Eye (tissue), 1 donor: ENCODE measurements around the gene TNFSF13B.
"Not testable (repeated sequence)": the region's sequence is repeated elsewhere in the genome, so short reads cannot be mapped to it uniquely, and the experiment has no call there.

Experiments
- DNase-seq: peaks from one replicate; pipeline ENCODE4 v3.0.0-alpha.2; 2015

Gene TNFSF13B

GRCh38 chr13:108269601-108270328 lies at the start of gene TNFSF13B:
TNFSF13B (plus strand) TSS chr13:108269718; CDS start chr13:108269896, 178 bp downstream.
- peak; percentile 40 for DNase-seq

DNA sequence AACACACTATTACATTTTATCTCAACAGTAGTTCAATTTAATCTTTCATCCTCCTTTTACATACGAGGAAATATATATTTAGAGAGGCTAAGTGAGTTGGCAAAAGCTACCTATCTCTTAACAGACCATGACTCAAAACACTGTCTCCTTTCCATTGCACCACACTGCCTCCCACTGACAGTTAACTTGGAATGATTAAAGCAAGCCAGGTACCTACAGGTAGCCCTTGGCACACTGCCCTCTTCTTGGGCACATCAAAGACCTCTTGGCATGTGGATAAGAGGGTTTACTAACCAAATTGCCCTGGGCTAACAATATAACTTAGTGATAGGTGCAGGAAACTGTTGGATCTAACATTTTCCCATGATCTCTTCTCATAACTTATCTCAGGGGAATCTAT lies 49.5 kb upstream of the TNFSF13B start:
- DNase-seq, result no peak

DNA sequence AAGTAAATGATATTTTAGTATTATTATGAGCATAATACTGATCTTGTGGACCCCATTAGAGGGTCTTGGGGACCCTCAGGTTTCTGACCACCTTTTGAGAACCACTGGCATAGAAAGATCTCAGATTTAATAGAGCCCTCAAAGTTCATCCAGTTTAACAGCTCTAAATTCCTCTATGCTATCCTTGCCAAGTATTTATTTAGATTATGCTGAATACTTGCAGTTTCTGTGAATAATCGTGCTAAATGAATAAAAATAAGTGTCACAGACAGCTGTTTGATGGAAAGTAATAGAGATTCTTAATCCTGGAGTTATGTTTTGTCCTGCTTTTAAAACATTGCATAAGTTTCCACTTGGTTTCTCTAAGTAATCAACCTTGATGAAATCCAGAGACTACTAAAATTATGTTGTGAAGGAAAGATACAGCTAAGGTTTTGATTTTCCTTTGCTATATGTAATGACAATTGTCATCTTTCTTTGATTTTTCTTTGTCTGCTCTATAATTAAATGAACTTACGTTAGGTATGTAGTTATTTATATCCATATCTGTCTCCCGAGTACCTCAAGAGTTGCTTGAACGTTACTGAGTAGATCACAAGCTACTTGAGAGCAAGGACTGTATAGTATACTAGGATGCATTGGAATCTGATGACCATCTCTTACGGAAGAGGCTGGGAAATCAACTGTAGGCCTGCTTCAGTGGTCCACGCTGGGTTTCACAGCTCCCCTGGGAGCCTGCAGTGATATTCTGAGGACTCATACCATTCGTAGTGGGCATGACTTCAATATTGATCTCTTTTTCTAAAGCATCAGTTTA lies 45.6 kb upstream of the TNFSF13B start:
- no peak for DNase-seq

- DNase-seq, result no peak
These were observed 44.1 kb upstream of the TNFSF13B start for GRCh38 chr13:108225440-108225839.

DNA sequence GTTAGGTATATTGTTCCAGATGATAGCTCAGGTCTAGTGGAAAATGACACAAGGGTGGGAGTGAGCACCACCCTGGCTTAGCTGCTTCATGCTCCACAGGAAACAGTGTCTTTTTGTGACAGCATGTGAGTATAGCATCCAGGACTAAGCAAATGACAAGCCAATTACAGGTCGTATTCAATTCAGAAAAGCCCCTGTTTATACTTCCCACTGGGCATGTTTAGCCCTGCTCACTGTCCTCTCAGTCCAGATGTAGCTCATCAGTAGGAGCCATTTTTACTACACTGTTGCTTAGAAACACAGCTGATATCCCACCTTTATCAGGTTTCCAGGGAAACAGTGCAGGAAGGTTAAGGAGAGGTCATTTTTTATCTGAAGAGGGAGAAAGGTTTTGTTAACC lies 43.3 kb upstream of the TNFSF13B start:
- peak; percentile 39 for DNase-seq

DNA sequence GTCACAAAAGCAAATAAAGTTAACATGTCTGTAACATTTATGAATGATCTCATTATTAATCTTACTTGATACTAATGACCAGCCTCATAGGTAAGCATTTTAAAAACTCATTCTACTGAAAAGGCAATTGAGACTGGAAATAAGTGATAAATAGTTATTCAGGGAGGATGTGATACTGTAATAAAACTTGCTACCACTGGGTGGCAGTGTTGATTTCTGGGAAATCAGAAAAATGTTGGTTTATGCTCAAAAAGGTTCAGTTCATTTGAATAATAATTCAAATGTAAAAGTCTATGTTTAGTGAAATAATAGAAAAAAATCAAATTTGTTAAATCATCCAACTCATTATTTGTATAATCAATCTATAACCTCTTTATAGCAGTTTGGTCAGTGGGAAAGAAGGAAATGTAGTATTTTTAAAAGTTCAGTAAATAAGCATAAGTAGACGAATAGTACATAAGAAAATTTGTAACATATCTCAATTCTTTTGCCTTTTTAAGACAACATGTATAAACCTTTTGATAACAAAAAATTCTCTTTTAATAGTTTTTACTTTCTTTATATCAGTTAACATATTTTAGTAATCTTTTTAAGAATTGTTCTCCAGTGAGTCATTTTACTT lies 41.8 kb upstream of the TNFSF13B start:
- peak; percentile 72 for DNase-seq

- no peak for DNase-seq
These were observed 39.1 kb upstream of the TNFSF13B start for GRCh38 chr13:108230377-108230776.

DNA sequence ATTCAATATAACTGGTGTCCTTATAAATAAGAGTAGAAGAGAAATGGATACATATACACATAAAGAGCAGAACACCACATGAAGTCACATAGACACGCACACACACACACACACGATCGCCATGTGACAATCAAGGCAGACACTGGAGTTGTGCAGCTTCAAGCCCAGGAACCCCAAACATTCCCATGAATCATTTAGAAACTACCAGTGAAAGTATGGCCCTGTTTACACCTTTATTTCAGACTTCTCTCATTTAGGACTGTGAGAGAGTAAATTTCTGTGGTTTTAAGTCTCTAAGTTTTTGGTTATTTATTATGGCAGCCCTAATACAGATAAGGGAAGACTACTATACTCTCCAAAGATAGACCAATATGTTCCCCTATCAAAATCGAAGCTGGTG lies 20.4 kb upstream of the TNFSF13B start:
- no peak for DNase-seq

DNA sequence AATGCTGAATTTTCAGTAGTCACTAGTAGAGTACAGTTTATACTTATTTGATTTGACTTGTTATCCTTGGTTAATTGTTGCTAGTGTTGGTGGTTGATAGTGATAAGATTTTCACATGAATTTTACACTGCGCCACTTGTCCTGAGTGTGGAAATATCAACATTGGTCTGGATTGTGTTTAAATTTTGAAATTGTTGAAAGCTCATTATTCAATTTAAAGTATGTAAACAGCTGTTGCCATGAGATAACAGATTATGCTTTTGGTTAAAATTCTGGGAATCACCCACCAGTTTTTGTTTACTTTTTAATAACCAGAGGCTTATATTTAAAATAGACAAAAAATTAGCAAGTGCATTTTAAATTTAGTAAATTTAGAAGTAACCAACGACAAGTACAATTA lies 12.3 kb upstream of the TNFSF13B start:
- DNase-seq, result no peak

DNA sequence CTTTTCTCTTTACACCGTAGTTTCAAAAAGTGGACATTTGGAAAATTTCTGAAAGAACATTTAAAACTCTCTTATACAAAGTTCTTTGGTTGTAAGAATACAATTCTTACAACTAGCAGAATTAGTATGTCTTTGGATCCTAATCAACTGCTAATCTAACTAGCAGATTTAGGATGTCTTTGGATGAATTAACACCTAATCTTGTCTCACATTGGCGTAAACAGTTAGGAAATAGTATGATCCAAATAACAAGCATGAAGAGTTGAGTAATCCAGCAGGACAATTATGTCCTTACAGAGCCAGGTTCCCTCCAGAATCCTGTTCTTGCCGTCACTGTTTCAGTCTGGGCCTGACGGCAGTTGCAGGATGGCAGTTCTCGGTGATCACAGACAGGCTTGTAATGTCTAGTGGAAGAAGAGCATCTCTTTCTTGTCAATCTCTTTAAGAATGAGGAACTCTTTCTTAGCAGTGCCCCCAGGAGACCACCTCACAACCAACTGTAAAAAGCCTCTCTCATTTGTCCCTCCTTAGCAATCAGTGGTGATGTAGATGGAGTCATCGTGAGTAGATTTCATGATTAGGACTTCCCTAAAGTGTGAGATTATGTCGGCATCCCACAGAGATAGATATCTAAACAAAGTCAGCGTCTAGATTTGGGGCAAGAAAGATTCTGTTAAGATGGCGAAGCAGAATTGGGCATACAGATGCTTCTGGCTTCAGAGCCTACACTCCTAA lies 5.7 kb upstream of the TNFSF13B start:
- DNase-seq, result no peak

- DNase-seq, result no peak
These were observed 3.1 kb upstream of the TNFSF13B start for GRCh38 chr13:108266321-108266990.

DNA sequence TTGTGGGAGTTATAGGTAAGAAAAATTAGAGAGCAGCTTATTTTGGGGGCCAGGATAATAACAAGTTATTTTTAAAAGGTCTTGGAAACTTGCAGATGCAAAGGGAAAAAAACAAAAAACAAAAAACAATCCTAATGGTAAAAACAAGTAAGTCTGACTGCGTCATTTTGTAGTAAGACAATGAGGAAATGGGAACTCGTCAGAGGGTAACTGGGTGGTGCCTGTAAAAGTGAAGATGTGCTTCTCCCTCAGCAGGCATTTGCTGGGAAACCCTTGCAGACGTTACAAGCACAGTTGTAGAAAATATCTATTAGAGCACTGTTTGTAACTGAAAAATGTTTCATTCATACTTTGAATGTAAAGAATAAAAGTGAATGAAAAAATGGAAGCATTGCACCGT lies 2.2 kb upstream of the TNFSF13B start:
- DNase-seq, result no peak

DNA sequence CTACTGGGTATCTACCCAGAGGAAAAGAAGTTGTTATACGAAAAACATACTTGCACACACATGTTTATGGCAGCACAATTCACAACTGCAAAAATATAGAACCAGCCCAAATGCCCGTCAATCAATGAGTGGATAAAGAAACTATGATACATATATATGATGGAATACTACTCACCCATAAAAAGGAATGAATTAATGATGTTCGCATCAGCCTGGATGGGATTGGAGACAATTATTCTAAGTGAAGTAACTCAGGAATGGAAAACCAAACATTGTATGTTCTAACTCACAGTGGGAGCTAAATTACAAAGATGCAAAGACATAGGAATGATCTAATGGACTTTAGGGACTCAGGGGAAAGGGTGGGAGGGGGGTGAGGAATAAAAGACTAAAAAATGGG lies 1.7 kb upstream of the TNFSF13B start:
- not testable (repeated sequence) for DNase-seq

GRCh38 chr13:108268466-108269112 lies 929 bp upstream of the TNFSF13B start:
- DNase-seq, result no peak

- DNase-seq, result no peak
These were observed 924 bp downstream of the TNFSF13B start for GRCh38 chr13:108270442-108270841.

DNA sequence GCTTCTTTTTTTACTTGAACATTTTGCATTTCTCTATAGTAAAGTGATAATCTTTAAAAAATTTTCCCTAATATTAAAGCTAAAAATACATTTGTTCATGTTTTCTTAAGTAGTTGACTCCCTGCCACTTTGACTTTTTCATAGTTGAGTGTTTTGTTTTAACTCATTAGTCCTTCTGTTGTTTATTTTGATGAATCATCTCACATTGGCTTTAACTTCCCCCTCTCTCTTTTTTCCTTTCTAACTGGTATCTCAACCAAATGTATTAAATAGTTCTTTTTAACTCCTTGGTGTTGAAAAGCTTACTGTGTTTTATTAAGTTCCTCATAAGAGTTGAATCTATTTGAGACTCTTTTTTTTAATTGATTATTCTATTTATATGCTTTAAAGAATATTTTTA lies 2.8 kb downstream of the TNFSF13B start:
- no peak for DNase-seq

DNA sequence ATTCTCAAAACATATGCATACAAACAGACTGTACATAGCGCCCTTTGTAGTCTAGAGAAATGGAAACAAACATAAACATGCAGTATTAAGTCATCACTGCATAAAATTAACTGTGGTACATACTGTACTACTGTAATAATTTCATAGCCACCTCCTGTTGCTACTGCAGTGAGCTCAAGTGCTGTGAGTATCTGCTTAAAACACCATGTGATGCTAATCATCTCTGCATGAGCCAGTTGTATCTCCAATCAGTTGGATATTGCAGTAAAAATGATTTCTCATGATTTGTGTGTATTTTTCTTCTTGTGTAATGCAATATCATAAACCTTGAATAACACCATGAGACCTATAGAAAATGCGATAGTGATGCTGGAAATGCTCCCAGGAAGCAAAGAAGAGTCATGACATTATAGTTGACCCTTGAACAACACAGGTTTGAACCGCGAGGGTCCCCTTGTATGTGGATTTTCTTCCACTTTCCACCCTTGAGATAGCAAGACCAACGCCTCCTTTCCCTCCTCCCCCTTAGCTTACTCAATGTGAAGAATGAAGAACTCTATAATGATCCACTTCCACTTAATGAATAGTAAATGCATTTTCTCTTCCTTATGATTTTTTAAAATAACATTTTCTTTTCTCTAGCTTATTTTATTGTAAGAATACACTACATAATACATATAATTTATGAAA lies 4.1 kb downstream of the TNFSF13B start:
- no peak for DNase-seq

DNA sequence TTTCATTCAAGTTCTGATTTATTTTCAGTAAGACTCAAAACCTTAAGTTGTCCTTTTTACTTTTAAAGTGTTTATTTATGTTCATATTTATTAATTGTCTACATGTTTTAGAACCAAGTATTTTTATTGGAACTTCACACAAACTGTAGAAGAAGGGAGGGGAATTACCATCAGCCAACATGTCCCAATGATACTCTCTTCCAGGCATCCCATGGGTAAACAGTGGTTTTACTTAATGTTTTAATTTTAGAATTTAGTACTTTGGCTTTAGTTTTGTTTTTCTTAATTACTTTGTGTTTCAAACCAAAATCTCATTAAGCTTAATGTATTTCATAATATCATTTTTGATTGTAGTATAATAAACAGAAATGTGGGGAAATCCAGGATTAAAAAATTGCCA lies 5.2 kb downstream of the TNFSF13B start:
- DNase-seq, result no peak

GRCh38 chr13:108276060-108276459 lies 6.5 kb downstream of the TNFSF13B start:
- no peak for DNase-seq

GRCh38 chr13:108278466-108278865 lies 8.9 kb downstream of the TNFSF13B start:
- no peak for DNase-seq

DNA sequence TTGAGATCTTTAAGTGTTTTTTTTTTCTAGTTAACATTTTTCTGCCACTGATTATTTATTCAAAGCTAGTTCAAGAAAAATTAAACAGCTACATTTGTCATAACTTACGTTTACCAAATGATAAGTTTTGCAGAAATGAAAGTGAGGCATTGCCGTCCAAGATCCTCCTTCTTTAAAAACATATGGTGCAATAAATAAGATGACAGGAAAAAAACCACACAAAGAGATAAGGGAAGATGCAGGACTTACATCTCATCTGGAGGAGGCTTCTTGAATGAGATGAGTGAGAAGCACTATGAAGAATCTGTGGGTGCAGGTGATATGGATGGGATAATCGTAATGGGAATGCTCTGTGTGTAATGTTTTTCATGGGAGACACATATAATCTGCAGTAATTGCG lies 12.4 kb downstream of the TNFSF13B start:
- no peak for DNase-seq
